OCI-LY7 (cell line): ENCODE results near the gene COQ5. TPM values are rescaled to one million over a fixed set of nuclear protein-coding genes. Genes with fewer than 3 reads are reported as not detected.

Experiments
- BruUV-seq: library from RNA; stranded (reverse); fragments of 400-500 nt; replicated peaks from 2 replicates; lab custom pipeline; 2021; lab: Mats Ljungman, UMichigan
- CTCF ChIA-PET: fragments of 300-600 bp; sonication (Branson Sonifier 250); formaldehyde crosslinking; loops from one replicate; lab custom pipeline; 2022; ENCODE audit warnings: antibody characterized with exemption; ENCODE audit not compliant: unreplicated experiment; lab: Charles Lee
- POLR2A ChIA-PET: fragments of 300-600 bp; sonication (Branson Sonifier 250); formaldehyde crosslinking; loops from one replicate; lab custom pipeline; 2022; ENCODE audit warnings: antibody characterized with exemption; lab: Charles Lee
- DNase-seq: peaks from one replicate; pipeline ENCODE4 v3.0.0-alpha.2; 2015; ENCODE audit warnings: low spot score
- H2AFZ ChIP-seq: fragments of 200-600 bp; sonication (generic), shearing (Covaris generic); 2 replicates; pipeline ENCODE4 v1.6.1; 2014; ENCODE audit warnings: mild to moderate bottlenecking, antibody characterized with exemption, low read length, moderate library complexity
- H3K27ac ChIP-seq: fragments of 200-600 bp; sonication (generic); 2 replicates; pipeline ENCODE4 v1.5.1; 2014; ENCODE audit warnings: mixed run types, low read depth, mild to moderate bottlenecking, moderate library complexity, low read length, inconsistent platforms; ENCODE audit not compliant: poor library complexity, severe bottlenecking
- H3K36me3 ChIP-seq: fragments of 200-600 bp; sonication (generic); 2 replicates; pipeline ENCODE4 v1.6.1; 2014; ENCODE audit warnings: mild to moderate bottlenecking, antibody characterized with exemption, low read length, moderate library complexity, mixed read lengths; ENCODE audit not compliant: insufficient read depth
- H3K4me1 ChIP-seq: fragments of 200-600 bp; sonication (generic); 2 replicates; pipeline ENCODE4 v1.5.1; 2014; ENCODE audit warnings: mild to moderate bottlenecking, low read length; ENCODE audit not compliant: insufficient read depth, poor library complexity, severe bottlenecking
- H3K4me2 ChIP-seq: fragments of 200-600 bp; sonication (generic); 2 replicates; pipeline ENCODE4 v1.6.1; 2014; ENCODE audit warnings: mild to moderate bottlenecking, low read length
- H3K4me3 ChIP-seq: fragments of 200-600 bp; sonication (generic); 2 replicates; pipeline ENCODE4 v1.5.1; 2014; ENCODE audit warnings: mild to moderate bottlenecking, low read depth, low read length; ENCODE audit not compliant: poor library complexity, severe bottlenecking
- H3K79me2 ChIP-seq: fragments of 200-600 bp; sonication (generic); 2 replicates; pipeline ENCODE4 v1.6.1; 2016; ENCODE audit warnings: low read depth, mild to moderate bottlenecking, low read length, moderate library complexity, mixed read lengths; ENCODE audit not compliant: insufficient read depth
- H3K9me2 ChIP-seq: fragments of 200-600 bp; sonication (generic); 2 replicates; pipeline ENCODE4 v1.6.1; 2016; ENCODE audit warnings: mild to moderate bottlenecking, low read length, mixed read lengths; ENCODE audit not compliant: insufficient read depth
- H3K9me3 ChIP-seq: fragments of 200-600 bp; sonication (generic); 2 replicates; pipeline ENCODE4 v1.6.1; 2014; ENCODE audit warnings: mild to moderate bottlenecking, mixed run types, low read length, mixed read lengths
- H4K20me1 ChIP-seq: fragments of 200-600 bp; sonication (generic); 2 replicates; pipeline ENCODE4 v1.6.1; 2014; ENCODE audit warnings: mild to moderate bottlenecking, antibody characterized with exemption, low read length, moderate library complexity, mixed read lengths; ENCODE audit not compliant: insufficient read depth
- CTCF ChIP-seq: fragments of 200-600 bp; sonication (generic); conservative IDR thresholded peaks from 2 replicates; pipeline ENCODE4 v1.5.1; 2014; ENCODE audit warnings: mild to moderate bottlenecking, antibody characterized with exemption, low read length, moderate library complexity, mixed read lengths
- EZH2phosphoT487 ChIP-seq: fragments of 200-600 bp; sonication (generic); IDR thresholded peaks from 2 replicates; pipeline ENCODE4 v1.6.1; 2018; ENCODE audit warnings: low read depth, borderline replicate concordance, mild to moderate bottlenecking, mixed run types, antibody characterized with exemption, low read length, moderate library complexity, mixed read lengths
- intact Hi-C: fragments of 100-400 bp; cut with micrococcal nuclease; formaldehyde crosslinking; loops from one replicate; pipeline ENCODE4 v1.10.0; 2022; ENCODE audit not compliant: unreplicated experiment
- total RNA-seq, 2 experiments: library from RNA; depleted of rRNA in 1 of 2; stranded (reverse); fragments of >200 nt in 1 of 2; shearing (Covaris generic) in 1 of 2; gene quantifications; 2 replicates each; pipeline ENCODE4 v1.2.3, GENCODE V29; 2014 to 2022

Gene COQ5
- total RNA-seq, 2 experiments from 2014 or later: 40.9 to 49.5 TPM

- no TSS peak for BruUV-seq
- TF ChIP-seq CTCF (no peak), EZH2phosphoT487 (no peak)
- Histone ChIP-seq H3K4me2 (no peak overlapping the region), H3K36me3 (no peaks in the 10 kb centered on the region), H2AFZ (no peak overlapping the region), H4K20me1 (no peaks in the 10 kb centered on the region), H3K9me3 (no peaks in the 10 kb centered on the region), H3K79me2 (no peaks in the 10 kb centered on the region), H3K4me1 (peaks cover 8% of the 10 kb centered on the region), H3K4me3 (no peak overlapping the region), H3K9me2 (no peaks in the 10 kb centered on the region), H3K27ac (no peak overlapping the region)
- CTCF ChIA-PET: no interaction called here
- intact Hi-C loops: no loop called here
- no peak for DNase-seq
- POLR2A ChIA-PET: interaction anchor here (0.6 to 1.1 kb wide), 3 partner anchors 15 to 782 kb away, joined by 3 to 9 read pairs (median 3); no protein-coding TSS in a partner anchor
Measured at GRCh38 chr12:120483621-120484020, 45.3 kb downstream of the COQ5 start.

- H3K79me2 ChIP-seq: no peaks in the 10 kb centered on the region
- no peaks in the 10 kb centered on the region for H4K20me1 ChIP-seq
- no peak overlapping the region for H3K27ac ChIP-seq
- intact Hi-C loops: no loop called here
- TF ChIP-seq CTCF (no peak), EZH2phosphoT487 (no peak)
- H3K4me1 ChIP-seq: peaks cover 3% of the 10 kb centered on the region
- no peak for DNase-seq
- no TSS peak for BruUV-seq
- H3K4me3 ChIP-seq: no peak overlapping the region
- no peak overlapping the region for H3K4me2 ChIP-seq
- no peaks in the 10 kb centered on the region for H3K9me2 ChIP-seq
- no peaks in the 10 kb centered on the region for H3K36me3 ChIP-seq
- ChIA-PET POLR2A (interaction anchor here (1.0 kb wide), 1 partner anchor 13 kb away, joined by 4 read pairs; no protein-coding TSS in a partner anchor), CTCF (no interaction called here)
- no peak overlapping the region for H2AFZ ChIP-seq
- H3K9me3 ChIP-seq: no peaks in the 10 kb centered on the region
Measured at GRCh38 chr12:120481022-120481767, 47.8 kb downstream of the COQ5 start.

GRCh38 chr12:120480211-120480610 is 48.7 kb downstream of the COQ5 start:
- no peaks in the 10 kb centered on the region for H3K9me3 ChIP-seq
- H3K27ac ChIP-seq: no peak overlapping the region
- ChIA-PET CTCF (no interaction called here), POLR2A (no interaction called here)
- H3K36me3 ChIP-seq: no peaks in the 10 kb centered on the region
- H3K79me2 ChIP-seq: no peaks in the 10 kb centered on the region
- H2AFZ ChIP-seq: no peak overlapping the region
- H3K9me2 ChIP-seq: no peaks in the 10 kb centered on the region
- H3K4me1 ChIP-seq: no peaks in the 10 kb centered on the region
- TF ChIP-seq EZH2phosphoT487: no peak
- TF ChIP-seq CTCF: no peak
- no peak overlapping the region for H3K4me3 ChIP-seq
- H3K4me2 ChIP-seq: no peak overlapping the region
- DNase-seq: no peak
- no TSS peak for BruUV-seq
- intact Hi-C loops: no loop called here
- no peaks in the 10 kb centered on the region for H4K20me1 ChIP-seq
